Thyroid gland (tissue), 4 donors: Measurements from ENCODE around the gene TP53BP2.

ENCODE experiments used
- CTCF ChIP-seq, 6 experiments: fragments of 200-600 bp in 3 of 6; fragments of 450-650 bp in 3 of 6; sonication (generic) in 3 of 6; IDR thresholded peaks; one replicate each; pipeline ENCODE4 v1.5.1; 2016 to 2019; ENCODE audit warnings: antibody characterized with exemption in 6 of 6, mild to moderate bottlenecking in 2 of 6, inconsistent platforms in 1 of 6, moderate library complexity in 1 of 6
- POLR2A ChIP-seq, 2 donors: fragments of 450-650 bp; IDR thresholded peaks; one replicate each; pipeline ENCODE4 v1.6.1; 2017; ENCODE audit warnings: antibody characterized with exemption in 2 of 2, mild to moderate bottlenecking in 2 of 2, moderate library complexity in 1 of 2

GRCh38 chr1:223802032-223802431 lies 43.7 kb downstream of the TP53BP2 start:
- TF ChIP-seq CTCF (IDR thresholded peaks at IDR 0.05): no peak
- no peak for TF ChIP-seq POLR2A (IDR thresholded peaks at IDR 0.05)
